Ectodermal cell (in vitro differentiated cells): ENCODE results near the gene BACH2.
"Not testable (repeated sequence)": the region's sequence is repeated elsewhere in the genome, so short reads cannot be mapped to it uniquely, and the experiment has no call there.

Source experiments
- H3K27ac ChIP-seq: 2 replicates; pipeline ENCODE4 v1.7.0; 2013; ENCODE audit warnings: mild to moderate bottlenecking, low read depth, low read length; ENCODE audit not compliant: insufficient read depth, poor library complexity, severe bottlenecking
- H3K27me3 ChIP-seq: 2 replicates; pipeline ENCODE4 v1.7.0; 2013; ENCODE audit warnings: mild to moderate bottlenecking, low read length; ENCODE audit not compliant: insufficient read depth, control insufficient read depth, poor library complexity, severe bottlenecking
- H3K36me3 ChIP-seq: one replicate; pipeline ENCODE4 v1.7.0; 2013; ENCODE audit warnings: low read length; ENCODE audit not compliant: control insufficient read depth, insufficient read depth
- H3K4me1 ChIP-seq: one replicate; pipeline ENCODE4 v1.7.0; 2013; ENCODE audit warnings: low read length; ENCODE audit not compliant: control insufficient read depth, insufficient read depth
- H3K4me3 ChIP-seq: 2 replicates; pipeline ENCODE4 v1.7.0; 2013; ENCODE audit warnings: low read depth, low read length, control low read depth; ENCODE audit not compliant: insufficient read depth
- H3K9me3 ChIP-seq: 2 replicates; pipeline ENCODE4 v1.7.0; 2013; ENCODE audit warnings: mild to moderate bottlenecking, low read length, moderate library complexity; ENCODE audit not compliant: control insufficient read depth
- WGBS, 2 experiments: methylation state at CpG; one replicate each; pipeline ENCODE4 v1.1.7; 2013; ENCODE audit warnings: missing lambda C conversion rate in 2 of 2; 5-methylcytosine and 5-hydroxymethylcytosine counted together

BACH2 gene

GRCh38 chr6:89977808-89978748 is 318.6 kb downstream of the BACH2 start:
- Histone ChIP-seq H3K4me1 (peaks cover 27% of the 10 kb centered on the region), H3K27me3 (no peaks in the 10 kb centered on the region), H3K27ac (peak overlapping the region; percentile 56), H3K4me3 (no peak overlapping the region), H3K36me3 (no peaks in the 10 kb centered on the region), H3K9me3 (no peaks in the 10 kb centered on the region)
- 95 to 96% methylated on average over 8 of the region's 8 CpGs for WGBS, 2 experiments

GRCh38 chr6:89976694-89977020 is 320.0 kb downstream of the BACH2 start:
- WGBS, 2 experiments = 89 to 98% methylated on average over 2 to 3 of the region's 3 CpGs
- Histone ChIP-seq H3K4me3 (no peak overlapping the region), H3K27ac (no peak overlapping the region), H3K9me3 (no peaks in the 10 kb centered on the region), H3K27me3 (no peaks in the 10 kb centered on the region), H3K4me1 (peaks cover 27% of the 10 kb centered on the region), H3K36me3 (no peaks in the 10 kb centered on the region)

- Histone ChIP-seq H3K9me3 (no peaks in the 10 kb centered on the region), H3K4me1 (peaks cover 27% of the 10 kb centered on the region), H3K27ac (no peak overlapping the region), H3K27me3 (no peaks in the 10 kb centered on the region), H3K4me3 (no peak overlapping the region), H3K36me3 (no peaks in the 10 kb centered on the region)
- 78 to 80% methylated on average over 12 of the region's 12 CpGs for WGBS, 2 experiments
Measured at GRCh38 chr6:89975991-89976693, 320.5 kb downstream of the BACH2 start.

- WGBS, 2 experiments = 100% methylated on average over 1 of the region's 1 CpG
- H3K4me1 ChIP-seq = peaks cover 27% of the 10 kb centered on the region
- H3K27ac ChIP-seq = no peak overlapping the region
Measured at GRCh38 chr6:89975366-89975765, 321.3 kb downstream of the BACH2 start.

GRCh38 chr6:89974834-89975233 is 321.8 kb downstream of the BACH2 start:
- Histone ChIP-seq H3K4me1 (peaks cover 27% of the 10 kb centered on the region), H3K27me3 (no peaks in the 10 kb centered on the region), H3K27ac (no peak overlapping the region), H3K4me3 (no peak overlapping the region), H3K36me3 (no peaks in the 10 kb centered on the region), H3K9me3 (no peaks in the 10 kb centered on the region)
- WGBS, 2 experiments = 90 to 92% methylated on average over 3 of the region's 3 CpGs

More at GRCh38 chr6:89975366-89975765, 321.3 kb downstream of the BACH2 start:
- Histone ChIP-seq H3K9me3 (no peaks in the 10 kb centered on the region), H3K4me3 (no peak overlapping the region), H3K36me3 (no peaks in the 10 kb centered on the region), H3K27me3 (no peaks in the 10 kb centered on the region)

GRCh38 chr6:89972025-89972381 is 324.6 kb downstream of the BACH2 start:
- Histone ChIP-seq H3K27ac (no peak overlapping the region), H3K4me3 (no peak overlapping the region), H3K36me3 (no peaks in the 10 kb centered on the region), H3K4me1 (peaks cover 3% of the 10 kb centered on the region), H3K9me3 (no peaks in the 10 kb centered on the region), H3K27me3 (no peaks in the 10 kb centered on the region)
- 95 to 97% methylated on average over 9 of the region's 9 CpGs for WGBS, 2 experiments

GRCh38 chr6:89971338-89972024 is 325.2 kb downstream of the BACH2 start:
- not testable (repeated sequence) for H3K9me3 ChIP-seq, H3K27me3 ChIP-seq, H3K4me1 ChIP-seq, H3K36me3 ChIP-seq, H3K4me3 ChIP-seq, H3K27ac ChIP-seq
- WGBS, 2 experiments = 95 to 97% methylated on average over 9 of the region's 9 CpGs

GRCh38 chr6:89970609-89971337 is 325.9 kb downstream of the BACH2 start:
- 67 to 74% methylated on average over 8 of the region's 8 CpGs for WGBS, 2 experiments
- no peaks in the 10 kb centered on the region for H3K9me3 ChIP-seq
- H3K27ac ChIP-seq = no peak overlapping the region
- H3K4me1 ChIP-seq = peaks cover 3% of the 10 kb centered on the region
- no peak overlapping the region for H3K4me3 ChIP-seq
- no peaks in the 10 kb centered on the region for H3K36me3 ChIP-seq
- no peaks in the 10 kb centered on the region for H3K27me3 ChIP-seq

GRCh38 chr6:89970072-89970471 is 326.6 kb downstream of the BACH2 start:
- Histone ChIP-seq H3K4me1 (no peaks in the 10 kb centered on the region), H3K27me3 (no peaks in the 10 kb centered on the region), H3K4me3 (no peak overlapping the region), H3K9me3 (no peaks in the 10 kb centered on the region), H3K27ac (no peak overlapping the region), H3K36me3 (no peaks in the 10 kb centered on the region)
- 89 to 92% methylated on average over 7 of the region's 7 CpGs for WGBS, 2 experiments
